GM12878 (cell line): Measurements from ENCODE around the gene TULP1. TPM values are rescaled to one million over a fixed set of nuclear protein-coding genes. Genes with fewer than 3 reads are reported as not detected.

Source experiments
- ATAC-seq: fragments of 200-7000 bp; cut with Tn5 transposase; 3 replicates; pipeline ENCODE4 v1.9.1; 2020; ENCODE audit warnings: mild to moderate bottlenecking, moderate library complexity
- BruUV-seq: library from RNA; stranded (reverse); fragments of 400-500 nt; replicated peaks from 2 replicates; lab custom pipeline; 2021; lab: Mats Ljungman, UMichigan
- CTCF ChIA-PET: fragments of 300-600 bp; sonication (Branson Sonifier 250); formaldehyde crosslinking; extraction: SDS; loops from one replicate; lab custom pipeline; 2021; ENCODE audit warnings: inconsistent platforms; lab: Yijun Ruan, JAX
- POLR2A ChIA-PET: fragments of 350-600 bp; formaldehyde crosslinking; extraction: SDS; loops from one replicate; lab custom pipeline; 2021; ENCODE audit warnings: inconsistent platforms; lab: Charles Lee
- RAD21 ChIA-PET: fragments of 300-600 bp; sonication (Branson Sonifier 250); formaldehyde crosslinking; loops from one replicate; lab custom pipeline; 2023; ENCODE audit warnings: antibody characterized with exemption; ENCODE audit not compliant: unreplicated experiment; lab: Charles Lee
- SMC1A ChIA-PET: fragments of 300-600 bp; sonication (Branson Sonifier 250); formaldehyde crosslinking; loops from one replicate; lab custom pipeline; 2023; ENCODE audit not compliant: unreplicated experiment, uncharacterized antibody; lab: Charles Lee
- DNase-seq: peaks from one replicate; pipeline ENCODE4 v3.0.0-alpha.2; 2011; ENCODE audit warnings: low read depth, low spot score
- FAIRE-seq: peaks from 3 replicates; lab custom pipeline; 2011; peaks lifted over from hg19 to GRCh38; lab: Jason Lieb, UNC
- H2AFZ ChIP-seq: 2 replicates; pipeline ENCODE4 v1.6.0; 2011; ENCODE audit warnings: low read depth, low read length, control low read depth; ENCODE audit not compliant: control insufficient read depth
- H3K27ac ChIP-seq: 2 replicates; pipeline ENCODE4 v1.5.1; 2011; ENCODE audit warnings: control low read depth; ENCODE audit not compliant: control insufficient read depth, insufficient read depth
- H3K27me3 ChIP-seq, 2 experiments: replicated peaks in 1 of 2; 2 replicates each; pipeline versions ENCODE4 v1.6.0 to v1.6.1; 2011; ENCODE audit warnings: low read length in 1 of 2; ENCODE audit not compliant: control insufficient read depth in 2 of 2, insufficient read depth in 2 of 2
- H3K36me3 ChIP-seq, 2 experiments: 2 replicates each; pipeline ENCODE4 v1.5.1; 2011; ENCODE audit warnings: low read length in 1 of 2; ENCODE audit not compliant: control insufficient read depth in 2 of 2, insufficient read depth in 2 of 2
- H3K4me1 ChIP-seq: 2 replicates; pipeline ENCODE4 v1.6.1; 2011; ENCODE audit warnings: mild to moderate bottlenecking, low read length, moderate library complexity, mixed read lengths; ENCODE audit not compliant: control insufficient read depth, insufficient read depth
- H3K4me2 ChIP-seq: 2 replicates; pipeline ENCODE4 v1.6.0; 2011; ENCODE audit warnings: control low read depth; ENCODE audit not compliant: control insufficient read depth, insufficient read depth
- H3K4me3 ChIP-seq: fragments of 200-600 bp; sonication (generic); 2 replicates; pipeline ENCODE4 v1.5.1; 2016
- H3K79me2 ChIP-seq: 2 replicates; pipeline ENCODE4 v1.6.0; 2011; ENCODE audit warnings: low read length; ENCODE audit not compliant: control insufficient read depth, insufficient read depth
- H3K9ac ChIP-seq: 2 replicates; pipeline ENCODE4 v1.8.0; 2011; ENCODE audit warnings: low read length, control low read depth, mixed read lengths; ENCODE audit not compliant: control insufficient read depth, insufficient read depth
- H3K9me3 ChIP-seq: replicated peaks from 3 replicates; pipeline ENCODE4 v1.5.1; 2011; ENCODE audit warnings: mild to moderate bottlenecking, low read length; ENCODE audit not compliant: control insufficient read depth, insufficient read depth
- H4K20me1 ChIP-seq: 2 replicates; pipeline ENCODE4 v1.6.0; 2011; ENCODE audit not compliant: control insufficient read depth, insufficient read depth
- BCL11A ChIP-seq: IDR thresholded peaks from 2 replicates; pipeline ENCODE4 v1.6.1; 2011; ENCODE audit warnings: low read depth, low read length
- FOXM1 ChIP-seq: IDR thresholded peaks from 2 replicates; pipeline ENCODE4 v1.6.1; 2012; ENCODE audit warnings: low read depth, mild to moderate bottlenecking, inconsistent platforms, low read length, moderate library complexity
- GABPA ChIP-seq: IDR thresholded peaks from 2 replicates; pipeline ENCODE4 v1.6.1; 2014; ENCODE audit warnings: antibody characterized with exemption, low read depth, mild to moderate bottlenecking, inconsistent platforms
- IKZF1 ChIP-seq: fragments of 450-650 bp; conservative IDR thresholded peaks from 2 replicates; pipeline ENCODE4 v1.6.1; 2017; ENCODE audit warnings: antibody characterized with exemption, mild to moderate bottlenecking
- PML ChIP-seq: IDR thresholded peaks from 2 replicates; pipeline ENCODE4 v1.6.1; 2012; ENCODE audit warnings: low read length, inconsistent platforms
- RFX5 ChIP-seq: IDR thresholded peaks from 2 replicates; pipeline ENCODE4 v1.6.1; 2011; ENCODE audit warnings: low read depth, low read length, improper control_type of control experiment
- YBX1 ChIP-seq: fragments of 450-650 bp; IDR thresholded peaks from 2 replicates; pipeline ENCODE4 v1.6.1; 2016; ENCODE audit warnings: antibody characterized with exemption
- ZBED1 ChIP-seq: IDR thresholded peaks from 2 replicates; pipeline ENCODE4 v1.6.1; 2016; ENCODE audit warnings: borderline replicate concordance
- ZNF24 ChIP-seq: fragments of 450-650 bp; IDR thresholded peaks from 2 replicates; pipeline ENCODE4 v1.6.1; 2017; ENCODE audit warnings: antibody characterized with exemption, mild to moderate bottlenecking
- WGBS: methylation state at CpG from one replicate; pipeline ENCODE4 v1.1.6; 2016; ENCODE audit warnings: low lambda C conversion rate; ENCODE audit not compliant: insufficient replicate concordance, insufficient coverage; ENCODE audit errors: missing lambda C conversion rate; 5-methylcytosine and 5-hydroxymethylcytosine counted together
- in situ Hi-C: fragments of 300-500 bp; cut with MboI; formaldehyde crosslinking; loops from 9 replicates; pipeline ENCODE4 v1.14.3; 2018; ENCODE audit warnings: mixed read lengths
- intact Hi-C: fragments of 100-400 bp; cut with micrococcal nuclease; formaldehyde crosslinking; loops from one replicate; pipeline ENCODE4 v1.14.2; 2022; ENCODE audit not compliant: unreplicated experiment
- polyA plus RNA-seq, 11 experiments: library from polyadenylated mRNA; depleted of rRNA in 4 of 11; unstranded in 6 of 11; stranded (reverse) in 5 of 11; fragments of >200 nt; fragmentation: Nextera tagmentation in 4 of 11; fragmentation: Illumina TruSeq in 1 of 11; extraction: Ambion mirVana in 4 of 11; extraction: Trizol in 1 of 11; gene quantifications; 1 replicate in 1 of 11; 2 replicates in 10 of 11; pipeline versions ENCODE4 v1.2.1 to v1.2.3, GENCODE V29; 2011 to 2016; ENCODE audit warnings: inconsistent platforms in 2 of 11, missing spikeins in 2 of 11, low read depth in 1 of 11
- total RNA-seq, 4 experiments: library from RNA; depleted of rRNA in 3 of 4; stranded (reverse); fragments of >200 nt in 3 of 4; fragmentation: Illumina TruSeq in 1 of 4; extraction: Trizol in 1 of 4; gene quantifications; 2 replicates each; pipeline versions ENCODE4 v1.2.1 to v1.2.3, GENCODE V29; 2013 to 2021
- TF ChIP-seq, protein P1 (sequence below): fragments of 450-650 bp; IDR thresholded peaks from 2 replicates; pipeline ENCODE4 v1.6.1; 2017; ENCODE audit warnings: mild to moderate bottlenecking

Gene TULP1
- total and polyA plus RNA-seq, 10 of the 15 experiments (the other 5 are each of a cell fraction or from before 2014, with no cell fraction given): not detected

DNA sequence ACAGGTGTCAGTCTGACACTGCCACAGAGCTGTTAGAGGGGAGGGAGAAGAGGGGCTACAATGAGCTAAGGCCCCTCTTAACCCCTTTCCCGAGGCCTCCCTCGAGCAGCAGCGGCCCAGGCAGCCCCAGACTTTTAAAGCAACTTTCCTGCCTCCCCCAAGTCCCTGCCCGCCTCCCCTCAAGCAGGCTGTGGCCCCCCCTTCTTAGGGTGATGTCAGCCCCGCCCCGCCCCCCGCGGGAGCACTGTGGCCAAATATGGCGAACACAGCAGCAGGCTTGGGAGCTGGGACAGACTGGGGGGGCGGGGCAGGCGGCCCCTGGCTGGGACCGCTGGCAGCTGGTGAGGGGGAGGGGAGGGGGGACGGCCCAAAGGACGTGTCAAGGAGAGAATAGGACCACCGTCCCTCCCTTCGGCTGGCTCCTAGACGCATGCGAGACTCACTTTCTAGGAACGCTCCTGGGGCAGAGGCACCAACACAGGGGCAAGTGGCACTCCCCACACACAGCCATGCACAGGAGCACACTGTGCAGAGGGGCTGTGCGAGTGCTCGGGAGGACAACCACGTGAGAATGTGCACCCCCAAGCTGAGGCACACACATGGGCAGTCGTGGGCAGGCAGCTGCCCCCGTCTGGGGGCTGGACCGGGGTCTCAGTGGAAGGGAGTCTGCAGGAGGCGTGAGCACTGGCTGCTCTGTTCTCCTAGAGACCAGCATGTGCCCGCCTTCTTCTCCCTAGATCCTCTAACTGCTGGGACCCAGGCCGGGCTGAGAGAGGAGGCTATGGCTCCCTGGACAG, 22.5 kb downstream of the TULP1 start:
- no peaks in the 10 kb centered on the region for H4K20me1 ChIP-seq
- H3K27ac ChIP-seq: no peak overlapping the region
- POLR2A ChIA-PET: interaction anchor here (0.6 kb wide), 1 partner anchor 1176 kb away, joined by 3 read pairs; no protein-coding TSS in a partner anchor
- H3K4me2 ChIP-seq: no peak overlapping the region
- no peak overlapping the region for H3K4me3 ChIP-seq
- no peaks in the 10 kb centered on the region for H3K9me3 ChIP-seq
- TF ChIP-seq IKZF1 (no peak), BCL11A (no peak), RFX5 (no peak), YBX1 (no peak), ZNF24 (no peak), ZBED1 (no peak), PML (no peak), FOXM1 (no peak), GABPA (no peak)
- TF ChIP-seq, protein P1, sequence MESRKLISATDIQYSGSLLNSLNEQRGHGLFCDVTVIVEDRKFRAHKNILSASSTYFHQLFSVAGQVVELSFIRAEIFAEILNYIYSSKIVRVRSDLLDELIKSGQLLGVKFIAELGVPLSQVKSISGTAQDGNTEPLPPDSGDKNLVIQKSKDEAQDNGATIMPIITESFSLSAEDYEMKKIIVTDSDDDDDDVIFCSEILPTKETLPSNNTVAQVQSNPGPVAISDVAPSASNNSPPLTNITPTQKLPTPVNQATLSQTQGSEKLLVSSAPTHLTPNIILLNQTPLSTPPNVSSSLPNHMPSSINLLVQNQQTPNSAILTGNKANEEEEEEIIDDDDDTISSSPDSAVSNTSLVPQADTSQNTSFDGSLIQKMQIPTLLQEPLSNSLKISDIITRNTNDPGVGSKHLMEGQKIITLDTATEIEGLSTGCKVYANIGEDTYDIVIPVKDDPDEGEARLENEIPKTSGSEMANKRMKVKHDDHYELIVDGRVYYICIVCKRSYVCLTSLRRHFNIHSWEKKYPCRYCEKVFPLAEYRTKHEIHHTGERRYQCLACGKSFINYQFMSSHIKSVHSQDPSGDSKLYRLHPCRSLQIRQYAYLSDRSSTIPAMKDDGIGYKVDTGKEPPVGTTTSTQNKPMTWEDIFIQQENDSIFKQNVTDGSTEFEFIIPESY: no peak
- TF ChIP-seq, all 136 proteins: peak for 0
- no peak for FAIRE-seq
- BruUV-seq: no TSS peak
- H3K4me1 ChIP-seq: peaks cover 8% of the 10 kb centered on the region
- in situ Hi-C loops: no loop called here
- intact Hi-C loops: no loop called here
- DNase-seq: no peak
- no peak overlapping the region for H3K9ac ChIP-seq
- SMC1A ChIA-PET: no interaction called here
- no peak overlapping the region for H2AFZ ChIP-seq
- no peaks in the 10 kb centered on the region; a peak in 3 of 4 replicates for H3K27me3 ChIP-seq
- RAD21 ChIA-PET: no interaction called here
- ATAC-seq: no peak
- WGBS: 50% methylated on average over 19 of the region's 28 CpGs
- no peaks in the 10 kb centered on the region for H3K79me2 ChIP-seq
- CTCF ChIA-PET: no interaction called here
- no peaks in the 10 kb centered on the region for H3K36me3 ChIP-seq
